ENCODE data around the gene APOBEC3H. TPM values are rescaled to one million over a fixed set of nuclear protein-coding genes. Genes with fewer than 3 reads are reported as not detected.

The APOBEC3H gene
- total RNA-seq, 1 experiment from 2014 or later: not detected

DNA sequence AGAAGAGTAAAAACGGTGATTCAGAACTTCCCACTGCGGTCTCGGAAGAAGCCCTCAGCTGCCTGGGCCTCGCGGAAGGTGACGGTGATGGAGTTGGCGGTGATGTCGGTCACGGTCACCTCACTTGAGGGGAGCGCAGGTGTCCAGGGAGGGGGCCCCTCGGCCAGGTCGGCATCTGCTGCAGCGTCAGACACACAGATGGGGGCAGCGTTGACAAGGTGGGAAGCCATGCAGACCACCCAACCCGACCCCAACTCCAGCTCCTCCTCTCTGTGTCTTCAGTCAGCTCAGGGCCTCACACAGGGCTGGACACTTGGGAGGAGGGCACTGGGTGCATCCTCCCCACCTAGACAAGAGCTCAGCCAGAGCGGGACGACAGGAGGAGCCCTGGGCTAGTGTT is 36.8 kb downstream of the APOBEC3H start:
- BruUV-seq (replicated peaks): no TSS peak

DNA sequence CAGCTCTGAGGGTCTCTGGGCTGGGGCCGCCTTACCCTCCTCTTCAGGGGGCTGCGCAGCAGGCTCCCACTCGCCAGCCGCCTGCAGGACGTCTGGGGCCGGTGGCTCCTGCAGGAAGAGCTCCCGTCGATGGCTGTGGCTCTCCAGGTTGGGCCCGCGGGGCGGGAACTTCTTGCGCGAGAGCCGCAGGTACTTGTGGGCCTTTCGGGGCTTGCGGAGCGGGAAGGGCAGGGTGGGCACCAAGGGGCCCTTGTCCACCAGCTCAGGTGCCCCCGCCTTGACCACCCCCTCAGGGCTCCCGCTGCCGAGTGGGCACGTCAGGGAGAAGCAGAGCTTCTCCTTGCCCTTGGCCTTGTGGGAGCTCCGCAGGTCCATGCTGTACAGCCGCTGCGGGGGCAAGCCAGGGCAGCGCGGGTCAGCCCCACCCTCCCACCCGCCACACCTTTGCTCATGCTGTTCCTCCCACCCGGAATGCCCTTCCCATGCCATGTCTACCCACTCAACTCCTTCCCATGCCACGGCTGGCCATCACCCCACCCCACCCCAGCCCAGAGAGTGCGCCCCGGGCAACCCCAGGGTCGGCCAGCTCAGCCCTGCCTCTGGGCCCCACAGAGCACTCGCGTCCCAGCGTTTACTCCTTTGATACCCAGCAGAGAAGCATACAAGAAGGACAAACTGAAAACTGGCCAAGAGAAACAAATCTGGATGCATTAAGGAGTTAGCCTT is 37.5 kb downstream of the APOBEC3H start:
- Histone ChIP-seq H3K4me3 (ENCODE audit: low read depth, low read length, poor library complexity, severe bottlenecking) (no peak overlapping the region), H3K27ac (ENCODE audit: low read depth, low read length, poor library complexity, severe bottlenecking) (no peak overlapping the region), H3K27me3 (replicated peaks; ENCODE audit: insufficient read depth, low read depth, low read length, poor library complexity) (no peaks in the 10 kb centered on the region), H3K36me3 (ENCODE audit: insufficient read depth, low read length, poor library complexity, severe bottlenecking) (no peaks in the 10 kb centered on the region), H3K9me3 (ENCODE audit: low read depth, low read length, poor library complexity, severe bottlenecking) (no peaks in the 10 kb centered on the region), H3K4me1 (ENCODE audit: insufficient read depth, low read length, poor library complexity, severe bottlenecking) (no peaks in the 10 kb centered on the region)
- no peak for TF ChIP-seq EZH2 (IDR thresholded peaks at IDR 0.05; ENCODE audit: borderline replicate concordance, low read depth, low read length, poor library complexity, severe bottlenecking)
- TF ChIP-seq, protein P1, sequence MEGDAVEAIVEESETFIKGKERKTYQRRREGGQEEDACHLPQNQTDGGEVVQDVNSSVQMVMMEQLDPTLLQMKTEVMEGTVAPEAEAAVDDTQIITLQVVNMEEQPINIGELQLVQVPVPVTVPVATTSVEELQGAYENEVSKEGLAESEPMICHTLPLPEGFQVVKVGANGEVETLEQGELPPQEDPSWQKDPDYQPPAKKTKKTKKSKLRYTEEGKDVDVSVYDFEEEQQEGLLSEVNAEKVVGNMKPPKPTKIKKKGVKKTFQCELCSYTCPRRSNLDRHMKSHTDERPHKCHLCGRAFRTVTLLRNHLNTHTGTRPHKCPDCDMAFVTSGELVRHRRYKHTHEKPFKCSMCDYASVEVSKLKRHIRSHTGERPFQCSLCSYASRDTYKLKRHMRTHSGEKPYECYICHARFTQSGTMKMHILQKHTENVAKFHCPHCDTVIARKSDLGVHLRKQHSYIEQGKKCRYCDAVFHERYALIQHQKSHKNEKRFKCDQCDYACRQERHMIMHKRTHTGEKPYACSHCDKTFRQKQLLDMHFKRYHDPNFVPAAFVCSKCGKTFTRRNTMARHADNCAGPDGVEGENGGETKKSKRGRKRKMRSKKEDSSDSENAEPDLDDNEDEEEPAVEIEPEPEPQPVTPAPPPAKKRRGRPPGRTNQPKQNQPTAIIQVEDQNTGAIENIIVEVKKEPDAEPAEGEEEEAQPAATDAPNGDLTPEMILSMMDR (conservative IDR thresholded peaks at IDR 0.05; ENCODE audit: low read depth, low read length): no peak
- intact Hi-C loops (cut with micrococcal nuclease; ENCODE audit: unreplicated experiment): no loop called here
- BruUV-seq (replicated peaks): no TSS peak
- ChIA-PET POLR2A (ENCODE audit: low non-redundant PET) (no interaction called here), CTCF (interaction anchor here (1.0 to 1.6 kb wide), 2 partner anchors 182 to 394 kb away, joined by 5 read pairs; no protein-coding TSS in a partner anchor)
- DNase-seq (ENCODE audit: low spot score): no peak

More for the DNA sequence above, 36.8 kb downstream of the APOBEC3H start:
- CTCF ChIA-PET: no interaction called here
- POLR2A ChIA-PET (ENCODE audit: low non-redundant PET): no interaction called here
- intact Hi-C loops (cut with micrococcal nuclease; ENCODE audit: unreplicated experiment): no loop called here
- Histone ChIP-seq H3K4me1 (ENCODE audit: insufficient read depth, low read length, poor library complexity, severe bottlenecking) (no peaks in the 10 kb centered on the region), H3K36me3 (ENCODE audit: insufficient read depth, low read length, poor library complexity, severe bottlenecking) (no peaks in the 10 kb centered on the region), H3K9me3 (ENCODE audit: low read depth, low read length, poor library complexity, severe bottlenecking) (no peaks in the 10 kb centered on the region), H3K27ac (ENCODE audit: low read depth, low read length, poor library complexity, severe bottlenecking) (no peak overlapping the region), H3K4me3 (ENCODE audit: low read depth, low read length, poor library complexity, severe bottlenecking) (no peak overlapping the region), H3K27me3 (replicated peaks; ENCODE audit: insufficient read depth, low read depth, low read length, poor library complexity) (no peaks in the 10 kb centered on the region)
- DNase-seq (ENCODE audit: low spot score): no peak
- TF ChIP-seq EZH2 (IDR thresholded peaks at IDR 0.05; ENCODE audit: borderline replicate concordance, low read depth, low read length, poor library complexity, severe bottlenecking): no peak
- TF ChIP-seq, protein P1 (conservative IDR thresholded peaks at IDR 0.05; ENCODE audit: low read depth, low read length): no peak

DNA sequence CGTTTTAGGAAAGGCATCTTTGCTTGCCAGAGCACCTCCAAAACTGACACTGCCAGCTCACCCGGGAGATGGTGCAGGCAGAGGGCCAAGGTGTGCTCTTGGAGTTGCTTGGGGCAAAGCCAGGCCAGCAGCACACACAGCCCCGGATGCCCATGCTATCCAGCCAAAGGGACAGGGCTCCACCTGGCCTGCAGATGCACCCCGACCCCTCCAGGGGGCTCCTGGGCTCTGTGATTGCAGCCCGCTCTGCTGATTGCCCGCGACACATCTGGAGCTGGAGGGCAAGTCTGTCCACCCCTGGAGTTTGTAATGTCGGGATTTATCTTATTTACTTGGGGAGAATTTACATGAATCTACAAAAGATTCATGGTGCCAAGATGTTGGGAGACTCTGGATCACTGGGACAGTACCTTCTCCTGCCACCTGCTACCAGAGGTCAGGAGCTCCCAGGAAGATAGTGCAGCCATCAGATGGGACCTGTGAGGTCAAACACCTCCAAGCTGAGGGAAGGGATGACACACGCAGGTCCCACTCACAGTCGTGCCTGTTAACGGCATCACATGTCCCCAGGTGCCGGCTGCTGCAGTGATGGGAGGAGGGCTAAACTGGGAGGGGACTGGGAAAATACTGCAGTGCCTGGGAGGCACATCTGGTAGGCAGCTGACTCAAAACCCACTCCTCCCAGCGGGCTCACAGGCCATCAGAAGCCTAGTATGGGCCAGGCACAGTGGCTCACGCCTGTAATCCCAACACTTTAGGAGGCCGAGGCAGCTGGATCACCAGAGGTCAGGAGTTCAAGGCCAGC is 38.2 kb downstream of the APOBEC3H start:
- Histone ChIP-seq H3K27ac (ENCODE audit: low read depth, low read length, poor library complexity, severe bottlenecking) (no peak overlapping the region), H3K4me3 (ENCODE audit: low read depth, low read length, poor library complexity, severe bottlenecking) (no peak overlapping the region), H3K4me1 (ENCODE audit: insufficient read depth, low read length, poor library complexity, severe bottlenecking) (no peaks in the 10 kb centered on the region), H3K9me3 (ENCODE audit: low read depth, low read length, poor library complexity, severe bottlenecking) (no peaks in the 10 kb centered on the region), H3K36me3 (ENCODE audit: insufficient read depth, low read length, poor library complexity, severe bottlenecking) (no peaks in the 10 kb centered on the region), H3K27me3 (replicated peaks; ENCODE audit: insufficient read depth, low read depth, low read length, poor library complexity) (no peaks in the 10 kb centered on the region)
- ChIA-PET POLR2A (ENCODE audit: low non-redundant PET) (interaction anchor here (0.6 kb wide), 1 partner anchor 16 kb away, joined by 3 read pairs; no protein-coding TSS in a partner anchor), CTCF (interaction anchor here (1.0 to 1.6 kb wide), 2 partner anchors 181 to 393 kb away, joined by 5 read pairs; no protein-coding TSS in a partner anchor)
- no peak for TF ChIP-seq EZH2 (IDR thresholded peaks at IDR 0.05; ENCODE audit: borderline replicate concordance, low read depth, low read length, poor library complexity, severe bottlenecking)
- TF ChIP-seq, protein P1 (conservative IDR thresholded peaks at IDR 0.05; ENCODE audit: low read depth, low read length): peak; percentile 64
- intact Hi-C loops (cut with micrococcal nuclease; ENCODE audit: unreplicated experiment): no loop called here
- BruUV-seq (replicated peaks): no TSS peak
- DNase-seq (ENCODE audit: low spot score): peak; percentile 64
